Astrocyte of the hippocampus (primary cell): ENCODE data around the gene LRRC32.
"Not testable (repeated sequence)": the region's sequence is repeated elsewhere in the genome, so short reads cannot be mapped to it uniquely, and the experiment has no call there.

Experiments used
- DNase-seq: peaks from one replicate; pipeline ENCODE4 v3.0.0; 2011; ENCODE audit warnings: low read depth, low spot score

The LRRC32 gene

GRCh38 chr11:76629853-76630599 lies 40.5 kb downstream of the LRRC32 start:
- DNase-seq, result no peak

GRCh38 chr11:76629116-76629852 lies 41.3 kb downstream of the LRRC32 start:
- DNase-seq, result no peak

DNA sequence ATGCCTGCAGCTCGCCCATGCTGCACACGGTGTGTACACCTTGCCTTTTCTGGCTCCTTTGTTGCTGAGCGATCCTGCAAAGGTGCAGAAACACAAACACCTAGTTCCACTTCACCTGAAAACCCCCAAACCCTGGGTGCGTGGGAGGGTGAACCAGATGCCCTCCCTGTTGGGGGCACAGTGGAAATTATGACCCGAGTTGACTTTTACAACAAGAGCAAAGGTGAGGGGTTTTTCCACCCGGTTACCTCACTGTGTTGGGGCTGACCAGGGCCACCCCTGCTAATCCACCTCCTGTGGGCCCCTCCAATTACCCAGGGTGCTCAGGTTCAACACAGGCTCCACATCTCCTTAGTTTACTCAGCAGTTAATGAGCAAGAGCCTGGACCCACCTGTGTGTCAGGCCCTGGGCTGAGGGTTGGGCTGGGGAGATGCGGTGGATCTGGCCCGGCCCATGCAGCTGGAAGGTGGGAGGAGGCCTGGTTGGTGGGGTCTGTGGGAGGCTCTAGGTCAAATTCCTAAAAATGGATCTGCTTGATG lies 42.1 kb downstream of the LRRC32 start:
- DNase-seq, result no peak

DNA sequence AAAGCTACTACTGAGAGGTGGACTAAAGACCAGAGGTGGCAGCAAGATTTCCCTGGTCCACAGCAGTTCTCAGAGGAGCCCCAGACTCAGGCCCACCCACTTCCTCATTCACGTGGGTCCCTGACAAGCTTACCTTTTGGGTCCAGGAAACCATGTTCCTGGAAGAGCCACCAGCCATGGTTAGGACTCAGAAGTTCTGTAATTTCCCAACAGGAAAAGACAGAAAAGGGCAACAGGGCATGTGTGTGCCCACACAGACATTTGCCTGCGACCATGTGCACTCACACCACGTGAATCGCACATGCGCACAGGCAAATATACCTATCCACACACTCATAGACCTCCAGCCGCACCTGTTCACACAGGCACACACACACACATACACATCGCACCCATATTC lies 42.9 kb downstream of the LRRC32 start:
- DNase-seq, result no peak

DNA sequence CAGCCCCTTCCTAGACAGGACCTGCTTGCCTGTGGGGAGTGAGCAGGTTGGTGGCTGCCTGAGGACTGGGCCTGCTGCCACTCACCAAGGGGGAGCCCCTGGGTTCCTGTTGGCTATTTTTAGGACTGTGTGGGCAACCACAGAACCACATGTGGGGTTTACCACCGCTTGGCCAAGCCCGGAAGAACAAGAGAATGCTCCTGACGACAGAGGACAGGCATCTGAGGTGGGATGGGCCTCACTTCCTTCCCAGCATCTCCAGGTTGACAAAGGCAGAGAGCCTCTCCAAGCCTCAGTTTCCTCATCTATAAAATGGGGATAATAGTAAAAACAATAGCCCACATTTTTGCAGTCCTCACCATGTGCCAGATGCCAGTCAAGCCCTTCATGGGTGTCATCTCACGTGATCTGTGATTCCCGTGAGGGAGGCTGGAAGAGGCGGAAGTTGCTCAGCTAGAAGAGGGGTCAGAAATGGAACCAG lies 43.6 kb downstream of the LRRC32 start:
- DNase-seq, result peak; percentile 87

DNA sequence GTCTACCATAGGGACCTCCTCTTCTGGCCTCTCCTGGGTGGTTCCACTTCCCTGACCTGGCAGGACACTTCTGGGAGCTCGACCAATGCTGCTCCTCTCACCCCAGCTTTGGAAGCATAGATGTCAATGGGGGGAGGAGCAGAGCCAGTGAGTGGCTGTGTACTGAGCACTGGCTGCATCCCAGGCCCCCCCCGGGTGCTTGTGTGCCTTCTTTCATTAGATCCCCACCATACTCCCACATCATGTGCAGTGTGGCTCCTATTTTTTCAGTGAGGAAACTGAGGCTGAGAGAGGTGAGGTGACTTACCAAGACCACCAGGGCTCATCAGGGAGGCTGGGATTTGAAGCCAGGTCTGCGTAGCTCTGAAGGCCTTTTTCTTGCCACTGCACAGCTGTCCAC lies 44.3 kb downstream of the LRRC32 start:
- no peak for DNase-seq

DNA sequence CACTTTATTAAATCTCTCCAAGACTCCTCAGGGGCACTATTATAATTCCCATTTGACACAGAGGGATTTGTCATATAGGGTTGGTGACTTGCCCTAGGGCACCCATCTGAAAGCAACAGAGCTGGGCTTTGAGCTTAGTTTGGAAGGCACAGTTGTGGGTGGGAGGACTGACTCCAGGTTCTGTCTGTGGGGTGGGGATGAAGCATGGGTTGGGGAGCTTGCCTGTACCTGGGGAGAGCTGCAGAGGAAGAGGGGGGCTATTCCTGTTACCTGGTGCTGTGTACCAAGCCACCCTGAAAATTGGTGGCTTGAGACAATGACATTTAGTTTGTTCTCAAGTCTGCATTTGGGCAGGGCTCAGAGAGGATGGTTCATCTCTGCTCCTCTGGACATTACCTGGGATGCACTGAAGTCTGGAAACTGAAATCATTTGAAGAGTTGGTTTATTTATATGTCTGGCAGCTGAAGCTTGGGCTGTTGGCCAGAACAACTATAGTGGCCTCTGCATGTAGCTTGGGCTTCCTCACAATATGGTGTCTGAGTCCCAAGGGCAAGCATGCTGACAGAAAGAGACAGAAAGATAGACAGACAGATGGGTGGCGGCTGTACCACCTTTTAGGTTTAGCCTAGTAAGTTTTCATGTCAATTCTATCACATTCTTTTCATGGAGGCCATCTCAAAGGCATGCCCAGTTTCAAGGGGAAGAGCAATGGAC lies 44.9 kb downstream of the LRRC32 start:
- no peak for DNase-seq

- DNase-seq, result no peak
These were observed 45.8 kb downstream of the LRRC32 start for GRCh38 chr11:76624500-76625379.

DNA sequence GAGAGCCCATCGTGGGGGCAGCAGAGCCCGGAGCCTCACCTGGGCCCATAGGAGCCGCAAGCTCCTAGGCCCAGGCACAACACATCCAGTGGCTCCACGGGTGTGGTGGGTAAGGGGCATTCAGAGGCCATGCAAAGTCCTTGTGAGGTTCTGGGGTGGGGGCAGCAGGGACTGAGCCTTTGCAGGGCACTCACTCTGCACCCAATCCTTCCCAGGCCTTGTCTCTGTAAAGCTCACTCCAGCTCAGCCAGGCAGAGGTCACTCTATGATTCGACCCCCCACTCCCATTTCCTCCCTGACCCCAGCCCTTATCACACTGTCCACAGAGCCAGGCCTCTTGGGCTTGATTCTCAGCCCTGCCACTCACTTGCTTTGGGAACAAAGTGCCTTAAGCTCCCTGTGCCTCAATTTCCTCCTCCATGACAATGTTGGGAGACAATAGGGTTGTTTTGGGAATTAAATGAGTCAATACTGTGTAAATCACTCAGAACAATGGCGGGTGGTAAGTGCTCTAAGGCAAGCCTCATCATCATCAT lies 46.6 kb downstream of the LRRC32 start:
- no peak for DNase-seq

DNA sequence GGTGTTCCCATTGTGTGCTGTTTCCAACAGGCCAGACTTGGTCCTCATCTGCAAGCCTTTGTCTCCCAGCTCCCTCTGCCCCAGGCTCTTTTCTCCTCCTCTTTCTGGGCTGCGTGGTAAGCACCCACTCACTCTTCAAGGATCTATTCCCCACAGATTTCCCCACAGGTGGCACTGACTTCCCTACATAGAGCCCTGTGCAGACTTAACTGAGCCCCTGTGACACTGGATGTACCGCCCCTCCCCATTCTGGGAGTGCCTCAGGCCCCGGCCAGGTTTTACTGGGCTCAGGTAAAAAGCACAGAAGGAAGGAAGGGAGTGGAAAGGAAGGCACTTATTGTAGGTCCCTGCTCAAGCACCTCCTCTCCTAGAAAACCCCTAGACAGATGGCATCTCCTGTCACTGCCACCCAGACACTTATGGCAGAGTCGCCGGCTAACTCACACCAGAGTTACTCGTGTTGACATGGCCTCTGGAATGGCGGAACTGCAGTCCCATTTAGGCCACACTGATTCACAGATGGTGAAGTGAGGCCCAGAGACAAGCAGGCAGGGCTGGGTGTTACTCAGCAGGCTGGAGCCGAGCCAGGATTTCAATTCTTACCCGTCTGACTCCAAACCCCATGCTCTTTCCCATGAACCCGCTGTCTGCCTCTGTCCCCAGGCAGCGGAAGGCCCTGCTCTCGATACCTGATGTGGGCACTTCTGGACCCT lies 47.2 kb downstream of the LRRC32 start:
- DNase-seq, result peak; percentile 46

- no peak for DNase-seq
These were observed 48.0 kb downstream of the LRRC32 start for GRCh38 chr11:76622493-76623094.

- DNase-seq, result no peak
These were observed 48.7 kb downstream of the LRRC32 start for GRCh38 chr11:76621868-76622267.

GRCh38 chr11:76621466-76621865 lies 49.1 kb downstream of the LRRC32 start:
- DNase-seq, result no peak

DNA sequence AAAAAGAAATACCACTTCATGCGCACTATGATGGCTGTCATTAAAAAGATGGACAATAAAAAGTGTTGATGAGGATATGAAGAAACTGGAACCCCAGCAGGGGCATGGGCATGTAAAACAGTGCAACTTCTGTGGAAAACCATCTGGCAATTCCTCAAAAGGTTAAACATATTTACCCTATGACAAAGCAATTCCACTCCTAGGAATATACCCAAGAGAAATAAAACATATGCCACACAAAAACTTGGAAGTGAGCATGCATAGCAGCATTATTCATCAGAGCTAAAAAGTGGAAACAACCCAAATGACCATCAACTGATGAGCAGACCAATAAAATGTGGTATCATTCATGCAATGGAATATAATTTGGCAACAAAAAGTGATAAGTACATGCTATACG lies 50.1 kb downstream of the LRRC32 start:
- peak; percentile 70 for DNase-seq

GRCh38 chr11:76619801-76620200 lies 50.7 kb downstream of the LRRC32 start:
- DNase-seq, result not testable (repeated sequence)

- no peak for DNase-seq
These were observed 52.8 kb downstream of the LRRC32 start for GRCh38 chr11:76617553-76618265.

DNA sequence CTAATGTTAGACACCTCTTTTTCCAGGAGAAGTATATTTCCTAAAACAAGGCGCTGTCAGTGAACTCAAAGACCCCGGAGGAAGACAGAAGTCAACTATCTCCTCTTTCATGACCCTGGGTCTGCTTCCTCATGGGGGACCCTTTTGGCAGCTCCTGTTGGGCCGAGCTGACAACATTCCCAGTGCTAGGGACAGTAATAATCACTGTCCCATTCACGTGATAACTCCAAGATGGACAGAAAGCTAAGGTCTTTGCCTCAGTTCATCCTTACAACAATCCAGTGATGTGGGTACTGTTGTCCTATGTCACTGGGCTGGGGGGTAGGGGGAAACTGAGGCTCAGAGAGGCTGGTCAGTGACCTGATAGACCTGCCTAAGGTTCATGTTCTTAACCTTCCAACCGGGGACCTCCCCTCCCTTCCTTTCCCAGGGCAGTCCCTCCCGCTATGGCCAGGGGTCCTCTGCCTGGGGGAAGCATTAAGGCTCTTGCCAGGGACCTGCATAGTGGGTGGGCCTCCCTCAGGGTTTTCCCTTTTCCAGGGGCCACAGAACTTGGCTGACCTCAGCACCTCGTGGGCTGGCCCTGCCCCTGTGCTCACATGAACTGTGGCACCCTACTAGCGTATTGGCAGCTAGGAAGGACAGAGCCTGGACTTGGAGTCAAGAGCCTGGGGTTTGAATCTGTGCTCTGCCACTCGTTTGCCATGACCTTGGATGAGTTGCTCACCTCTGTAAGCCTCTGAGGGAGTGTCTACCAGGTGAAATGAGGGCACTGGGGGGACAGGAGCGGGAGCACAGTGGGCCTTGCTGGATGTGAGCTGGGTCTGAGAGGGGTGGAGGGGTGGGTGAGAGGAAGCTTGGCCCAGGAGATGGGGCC lies 53.6 kb downstream of the LRRC32 start:
- no peak for DNase-seq

DNA sequence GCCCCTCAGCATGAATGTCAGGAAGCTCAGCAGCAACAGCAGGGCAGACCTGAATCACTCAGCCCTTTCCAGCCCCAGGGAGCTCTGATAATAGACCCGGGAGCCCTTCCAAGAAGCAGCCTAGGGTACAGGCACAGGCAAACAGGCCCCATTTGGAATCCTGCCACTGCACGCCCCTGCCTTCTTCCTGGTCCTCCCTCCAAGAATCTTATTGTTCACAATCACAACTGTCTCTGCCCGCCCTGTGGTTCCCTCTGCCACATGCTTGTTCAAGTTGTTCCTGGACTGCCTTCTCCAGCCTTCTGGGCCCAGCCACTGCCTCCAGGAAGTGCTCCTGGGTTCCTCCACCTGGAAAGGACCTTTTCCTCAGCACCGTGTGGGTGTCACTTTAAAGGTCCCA lies 54.6 kb downstream of the LRRC32 start:
- DNase-seq, result no peak
